Lung (tissue), 12 donors: Measurements from ENCODE around the gene UHRF2. TPM values are rescaled to one million over a fixed set of nuclear protein-coding genes. Genes with fewer than 3 reads are reported as not detected.

Experiments used
- ATAC-seq: fragments of 200-7000 bp; cut with Tn5 transposase; one replicate; pipeline ENCODE4 v1.9.1; 2020; ENCODE audit warnings: moderate number of reproducible peaks; ENCODE audit not compliant: insufficient read depth, low FRiP score
- DNase-seq, 3 donors: peaks; one replicate each; pipeline ENCODE4 v3.0.0-alpha.2; 2013 to 2017
- H3K27ac ChIP-seq, 2 donors: one replicate each; pipeline ENCODE4 v1.5.1; 2013; ENCODE audit warnings: mild to moderate bottlenecking in 2 of 2, moderate library complexity in 2 of 2, control low read depth in 1 of 2, inconsistent platforms in 1 of 2, low read depth in 1 of 2, low read length in 1 of 2
- H3K27me3 ChIP-seq, 3 donors: one replicate each; pipeline ENCODE4 v1.5.1; 2013; ENCODE audit warnings: low read length in 2 of 3; ENCODE audit not compliant: control insufficient read depth in 3 of 3, insufficient read depth in 3 of 3
- H3K36me3 ChIP-seq, 4 donors: one replicate each; pipeline ENCODE4 v1.5.1; 2013; ENCODE audit warnings: low read length in 4 of 4, mild to moderate bottlenecking in 1 of 4, moderate library complexity in 1 of 4; ENCODE audit not compliant: control insufficient read depth in 4 of 4, insufficient read depth in 4 of 4
- H3K4me1 ChIP-seq, 5 donors: one replicate each; pipeline ENCODE4 v1.5.1; 2013; ENCODE audit warnings: low read length in 5 of 5, mild to moderate bottlenecking in 2 of 5, moderate library complexity in 1 of 5; ENCODE audit not compliant: control insufficient read depth in 5 of 5, insufficient read depth in 5 of 5
- H3K4me3 ChIP-seq: one replicate; pipeline ENCODE4 v1.5.1; 2013; ENCODE audit warnings: mild to moderate bottlenecking, control low read depth, moderate library complexity
- H3K9ac ChIP-seq, 2 donors: one replicate each; pipeline ENCODE4 v1.5.1; 2013; ENCODE audit warnings: low read length in 2 of 2, control low read depth in 1 of 2; ENCODE audit not compliant: insufficient read depth in 1 of 2
- H3K9me3 ChIP-seq, 4 donors: one replicate each; pipeline ENCODE4 v1.5.1; 2013; ENCODE audit warnings: low read length in 3 of 4, mild to moderate bottlenecking in 1 of 4, moderate library complexity in 1 of 4; ENCODE audit not compliant: control insufficient read depth in 4 of 4, insufficient read depth in 3 of 4
- WGBS, 2 donors: extraction: QIAGEN DNeasy Blood & Tissue Kit; methylation state at CpG; one replicate each; pipeline ENCODE4 v1.1.7; 2013; 5-methylcytosine and 5-hydroxymethylcytosine counted together
- polyA plus RNA-seq, 2 donors: library from polyadenylated mRNA; stranded (reverse); fragments of 200-250 nt; gene quantifications; one replicate each; pipeline ENCODE4 v1.2.1, GENCODE V29; 2013
- total RNA-seq, 2 donors: library from RNA; depleted of rRNA in 1 of 2; stranded (reverse); fragments of >200 nt in 1 of 2; gene quantifications; one replicate each; pipeline ENCODE4 v1.2.1, GENCODE V29; 2014 to 2021
- TF ChIP-seq, protein P1 (sequence below): IDR thresholded peaks from 2 replicates; pipeline ENCODE4 v1.5.1; 2012; ENCODE audit warnings: mild to moderate bottlenecking; ENCODE audit errors: control extremely low read depth, extremely low read depth
- donor health status: control.
- donor health status: control.
- donor health status: Bipolar disorder and iron deficiency.
- donor health status: healthy.
- donor health status: DM: yes; HTN: yes; CAD: no.

Gene UHRF2
- total and polyA plus RNA-seq, 4 donors: 13.4 to 108 (median 22.1) TPM

DNA sequence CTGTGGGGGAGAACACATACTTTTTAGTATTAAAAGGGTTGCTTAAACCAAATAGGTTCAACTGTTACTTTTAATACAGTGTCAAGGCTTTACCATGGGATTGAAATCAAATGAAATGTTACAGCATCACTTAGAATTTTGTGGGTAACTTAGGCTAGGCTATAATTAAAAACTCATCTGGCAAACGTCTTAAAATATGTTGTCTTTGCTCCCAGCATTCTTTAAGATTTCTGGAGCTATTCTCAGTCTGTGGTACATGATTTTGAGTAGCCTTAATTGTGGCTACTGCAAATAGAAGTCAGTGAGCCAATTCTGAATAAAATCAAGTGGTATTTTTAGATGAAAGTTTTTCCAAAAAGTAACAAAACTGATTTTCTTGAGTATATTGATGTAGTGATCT, 30.7 kb downstream of the UHRF2 start:
- TF ChIP-seq, protein P1, sequence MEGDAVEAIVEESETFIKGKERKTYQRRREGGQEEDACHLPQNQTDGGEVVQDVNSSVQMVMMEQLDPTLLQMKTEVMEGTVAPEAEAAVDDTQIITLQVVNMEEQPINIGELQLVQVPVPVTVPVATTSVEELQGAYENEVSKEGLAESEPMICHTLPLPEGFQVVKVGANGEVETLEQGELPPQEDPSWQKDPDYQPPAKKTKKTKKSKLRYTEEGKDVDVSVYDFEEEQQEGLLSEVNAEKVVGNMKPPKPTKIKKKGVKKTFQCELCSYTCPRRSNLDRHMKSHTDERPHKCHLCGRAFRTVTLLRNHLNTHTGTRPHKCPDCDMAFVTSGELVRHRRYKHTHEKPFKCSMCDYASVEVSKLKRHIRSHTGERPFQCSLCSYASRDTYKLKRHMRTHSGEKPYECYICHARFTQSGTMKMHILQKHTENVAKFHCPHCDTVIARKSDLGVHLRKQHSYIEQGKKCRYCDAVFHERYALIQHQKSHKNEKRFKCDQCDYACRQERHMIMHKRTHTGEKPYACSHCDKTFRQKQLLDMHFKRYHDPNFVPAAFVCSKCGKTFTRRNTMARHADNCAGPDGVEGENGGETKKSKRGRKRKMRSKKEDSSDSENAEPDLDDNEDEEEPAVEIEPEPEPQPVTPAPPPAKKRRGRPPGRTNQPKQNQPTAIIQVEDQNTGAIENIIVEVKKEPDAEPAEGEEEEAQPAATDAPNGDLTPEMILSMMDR: no peak
- DNase-seq (no peak), ATAC-seq (no peak)
- Histone ChIP-seq H3K27ac (no peak overlapping the region), H3K36me3 (peaks cover 0 to 5% (median 2%) of the 10 kb centered on the region in 4 donors), H3K4me1 (peaks cover 0 to 12% (median 5%) of the 10 kb centered on the region in 5 donors), H3K4me3 (no peak overlapping the region), H3K27me3 (no peaks in the 10 kb centered on the region), H3K9ac (no peak overlapping the region), H3K9me3 (no peaks in the 10 kb centered on the region)
- 25 to 32% methylated on average over 1 of the region's 1 CpG for WGBS, 2 donors

DNA sequence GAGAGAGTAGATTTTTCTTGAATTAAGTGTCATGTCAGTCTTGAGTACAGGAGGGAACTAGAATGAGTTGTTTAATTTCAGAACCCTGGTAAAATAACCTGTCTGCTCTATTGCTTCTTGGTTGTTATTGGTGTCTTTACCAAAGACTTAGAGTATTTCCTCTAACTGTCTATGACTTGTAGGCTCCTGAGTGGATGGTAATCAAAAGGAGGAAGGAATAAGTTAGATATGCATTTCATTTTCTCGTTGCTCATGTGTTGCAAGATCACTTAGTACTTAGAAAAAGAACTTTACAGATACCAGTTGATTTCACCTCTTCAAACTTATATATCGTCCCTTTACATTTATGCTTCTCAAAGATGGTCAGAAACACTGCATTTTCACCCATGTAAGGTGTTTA, 31.1 kb downstream of the UHRF2 start:
- Histone ChIP-seq H3K9ac (no peak overlapping the region), H3K36me3 (peaks cover 0 to 6% (median 2%) of the 10 kb centered on the region in 4 donors), H3K4me1 (peaks cover 0 to 16% (median 5%) of the 10 kb centered on the region in 5 donors), H3K9me3 (no peaks in the 10 kb centered on the region), H3K4me3 (no peak overlapping the region), H3K27me3 (no peaks in the 10 kb centered on the region), H3K27ac (no peak overlapping the region)
- WGBS, 2 donors: 25 to 53% methylated on average over 2 of the region's 2 CpGs
- ATAC-seq (no peak), DNase-seq (no peak)
- TF ChIP-seq, protein P1: no peak

DNA sequence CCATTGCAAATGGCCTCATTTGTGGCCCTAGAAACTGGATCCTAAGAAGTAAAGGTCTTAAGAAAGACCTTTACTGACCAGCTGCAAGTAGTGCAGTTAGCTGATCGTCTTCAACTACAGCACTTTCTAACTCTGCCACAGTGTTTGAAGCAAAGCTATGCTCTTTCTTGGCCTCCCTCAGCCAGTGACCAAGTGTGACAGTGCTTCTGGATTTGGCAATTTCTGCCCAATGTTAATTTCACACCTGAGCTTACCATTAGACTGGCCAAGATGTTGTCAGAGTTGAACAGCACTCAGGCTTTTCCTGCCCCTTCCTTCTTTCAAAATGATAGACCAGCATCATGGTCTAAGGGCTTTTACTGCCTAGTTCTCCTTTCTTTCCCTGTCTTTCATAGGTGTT, 36.1 kb downstream of the UHRF2 start:
- H3K27me3 ChIP-seq: no peaks in the 10 kb centered on the region
- peaks cover 0 to 28% (median 2%) of the 10 kb centered on the region in 5 donors for H3K4me1 ChIP-seq
- peaks cover 0 to 3% (median 1%) of the 10 kb centered on the region in 4 donors for H3K36me3 ChIP-seq
- WGBS, 2 donors: 70 to 93% methylated on average over 1 of the region's 1 CpG
- H3K9me3 ChIP-seq: no peaks in the 10 kb centered on the region
- no peak overlapping the region for H3K27ac ChIP-seq
- H3K9ac ChIP-seq: no peak overlapping the region
- no peak for DNase-seq
- H3K4me3 ChIP-seq: no peak overlapping the region
- TF ChIP-seq, protein P1: no peak
- ATAC-seq: no peak

DNA sequence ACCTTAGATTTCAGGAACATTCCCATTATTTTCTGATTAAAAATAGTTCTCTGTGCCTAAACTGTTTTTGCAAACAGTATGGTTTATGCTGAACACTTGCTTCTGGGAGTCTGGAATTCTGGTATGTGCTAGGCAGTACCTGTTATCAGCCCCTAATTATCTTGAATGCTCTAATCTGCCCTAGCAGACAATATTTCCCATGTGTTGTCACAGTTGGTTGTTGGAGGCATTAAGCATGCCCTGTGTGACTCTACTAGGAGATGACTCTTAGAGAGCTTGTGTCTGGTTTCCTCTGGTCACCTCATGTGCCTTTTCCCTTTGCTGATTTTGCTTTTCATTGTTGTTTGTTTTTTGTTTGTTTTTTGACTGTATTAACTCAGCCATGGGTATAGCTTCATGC, 36.6 kb downstream of the UHRF2 start:
- ATAC-seq: no peak
- H3K27ac ChIP-seq: no peak overlapping the region
- no peak for DNase-seq
- H3K9me3 ChIP-seq: no peaks in the 10 kb centered on the region
- peaks cover 0 to 3% (median 1%) of the 10 kb centered on the region in 4 donors for H3K36me3 ChIP-seq
- H3K4me1 ChIP-seq: peaks cover 0 to 32% (median 0%) of the 10 kb centered on the region in 5 donors
- no peak overlapping the region for H3K4me3 ChIP-seq
- no peaks in the 10 kb centered on the region for H3K27me3 ChIP-seq
- TF ChIP-seq, protein P1: no peak
- H3K9ac ChIP-seq: no peak overlapping the region
